GM12874 (cell line): ENCODE measurements around the gene MAN1A1.

Source experiments
- TF ChIP-seq, protein P1 (sequence below): IDR thresholded peaks from 2 replicates; pipeline ENCODE4 v1.5.1; 2011; ENCODE audit warnings: low read depth, mild to moderate bottlenecking, control low read depth, low read length, moderate library complexity; ENCODE audit not compliant: insufficient read depth

MAN1A1 gene

DNA sequence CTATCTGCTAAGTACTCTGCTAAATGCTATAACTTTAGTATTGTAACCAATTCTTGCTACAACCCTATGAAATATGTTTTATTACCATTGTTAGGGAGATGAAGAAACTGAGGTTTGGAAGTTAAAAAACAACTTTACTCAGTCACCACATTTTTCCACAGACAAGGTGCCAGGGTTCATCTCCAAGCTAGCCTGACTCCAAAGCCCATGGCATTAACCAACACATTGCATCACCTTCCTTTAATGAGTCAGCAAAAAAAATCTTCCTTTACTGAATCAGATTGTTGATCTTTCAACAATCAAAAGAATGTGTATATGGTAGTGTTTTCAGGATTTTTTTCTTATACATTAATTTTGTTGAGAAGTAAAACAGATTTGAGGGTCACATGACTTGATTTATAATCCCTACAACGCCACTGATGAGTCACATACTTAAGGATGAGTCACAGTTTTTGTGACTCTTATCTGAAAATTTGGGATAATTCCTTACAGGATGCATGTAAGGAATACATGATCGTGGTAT, 41.5 kb downstream of the MAN1A1 start:
- TF ChIP-seq, protein P1, sequence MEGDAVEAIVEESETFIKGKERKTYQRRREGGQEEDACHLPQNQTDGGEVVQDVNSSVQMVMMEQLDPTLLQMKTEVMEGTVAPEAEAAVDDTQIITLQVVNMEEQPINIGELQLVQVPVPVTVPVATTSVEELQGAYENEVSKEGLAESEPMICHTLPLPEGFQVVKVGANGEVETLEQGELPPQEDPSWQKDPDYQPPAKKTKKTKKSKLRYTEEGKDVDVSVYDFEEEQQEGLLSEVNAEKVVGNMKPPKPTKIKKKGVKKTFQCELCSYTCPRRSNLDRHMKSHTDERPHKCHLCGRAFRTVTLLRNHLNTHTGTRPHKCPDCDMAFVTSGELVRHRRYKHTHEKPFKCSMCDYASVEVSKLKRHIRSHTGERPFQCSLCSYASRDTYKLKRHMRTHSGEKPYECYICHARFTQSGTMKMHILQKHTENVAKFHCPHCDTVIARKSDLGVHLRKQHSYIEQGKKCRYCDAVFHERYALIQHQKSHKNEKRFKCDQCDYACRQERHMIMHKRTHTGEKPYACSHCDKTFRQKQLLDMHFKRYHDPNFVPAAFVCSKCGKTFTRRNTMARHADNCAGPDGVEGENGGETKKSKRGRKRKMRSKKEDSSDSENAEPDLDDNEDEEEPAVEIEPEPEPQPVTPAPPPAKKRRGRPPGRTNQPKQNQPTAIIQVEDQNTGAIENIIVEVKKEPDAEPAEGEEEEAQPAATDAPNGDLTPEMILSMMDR: no peak

DNA sequence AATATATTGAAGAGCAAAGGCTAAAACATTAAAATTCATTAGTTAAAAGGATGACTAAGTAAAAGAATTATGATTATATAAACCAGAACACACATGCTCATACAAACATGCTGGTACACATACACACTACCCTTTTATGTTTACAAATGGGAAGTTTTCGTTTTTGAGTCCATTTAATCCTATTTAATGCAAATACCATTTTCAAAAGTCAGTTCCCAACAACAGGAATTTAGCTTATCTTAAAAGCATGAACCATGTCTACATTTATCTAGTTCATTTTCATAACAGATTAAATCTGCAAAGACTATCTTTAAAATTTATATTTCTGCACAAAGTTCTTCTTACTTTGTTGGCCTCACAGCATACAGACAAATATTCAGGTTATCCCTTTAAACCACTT, 42.5 kb downstream of the MAN1A1 start:
- TF ChIP-seq, protein P1: no peak

DNA sequence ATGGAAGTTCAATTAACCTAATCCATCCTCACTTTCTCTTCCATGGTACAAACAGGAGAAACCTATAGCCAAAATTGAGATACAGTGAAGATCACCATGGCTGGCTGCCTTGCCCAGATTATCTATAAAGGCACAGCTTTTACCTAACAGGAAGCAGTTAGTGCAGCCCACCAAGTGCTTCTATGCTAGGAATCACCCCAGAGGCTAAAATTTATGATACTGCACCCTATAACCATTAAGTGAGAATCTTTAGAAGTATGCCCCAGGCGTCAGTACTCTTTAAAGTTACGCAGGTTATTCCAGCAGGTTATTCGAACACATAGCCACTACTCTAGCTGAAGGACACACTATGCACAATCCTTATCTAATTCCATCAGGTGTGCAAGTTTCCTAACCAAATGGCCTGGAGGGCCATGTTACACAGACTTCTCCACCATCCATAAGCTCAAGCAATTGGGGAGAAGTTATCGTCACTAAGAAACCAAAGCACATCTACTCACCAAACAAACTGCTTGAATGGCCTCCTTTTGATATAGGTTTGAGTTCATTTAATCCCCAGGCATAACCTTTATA, 43.1 kb downstream of the MAN1A1 start:
- TF ChIP-seq, protein P1: no peak

DNA sequence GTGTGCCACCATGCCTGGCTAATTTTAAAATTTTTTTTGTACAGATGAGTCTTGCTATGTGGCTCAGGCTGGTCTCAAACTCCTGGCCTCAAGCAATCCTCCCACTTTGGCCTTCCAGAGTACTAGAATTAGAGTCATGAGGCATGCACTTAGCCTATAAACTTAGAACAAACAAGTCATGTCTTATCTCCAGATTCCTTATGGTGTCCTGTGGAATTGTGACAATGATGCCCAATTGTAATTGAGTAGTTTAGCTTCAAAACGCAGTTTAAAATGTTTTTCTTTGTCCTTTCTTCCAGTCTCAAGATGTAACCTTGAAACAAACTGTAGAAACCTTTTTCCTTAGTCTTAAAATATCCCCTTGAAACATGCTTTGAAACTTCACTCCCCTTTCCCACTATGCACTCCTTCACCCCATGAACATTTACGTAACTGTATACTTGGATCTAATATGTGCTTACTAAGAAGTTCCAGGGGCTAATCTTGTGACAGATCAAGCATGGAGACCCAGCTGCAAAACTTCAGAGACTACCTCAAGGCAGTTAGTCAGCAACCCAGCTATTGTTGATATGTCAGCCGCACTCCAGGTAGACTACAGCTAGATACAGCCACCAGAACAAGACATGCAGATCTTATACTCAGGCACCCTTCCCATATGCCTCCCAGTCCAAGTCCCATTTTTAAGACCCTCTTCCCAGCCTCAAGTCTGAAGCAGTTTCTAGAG, 46.2 kb downstream of the MAN1A1 start:
- TF ChIP-seq, protein P1: no peak

DNA sequence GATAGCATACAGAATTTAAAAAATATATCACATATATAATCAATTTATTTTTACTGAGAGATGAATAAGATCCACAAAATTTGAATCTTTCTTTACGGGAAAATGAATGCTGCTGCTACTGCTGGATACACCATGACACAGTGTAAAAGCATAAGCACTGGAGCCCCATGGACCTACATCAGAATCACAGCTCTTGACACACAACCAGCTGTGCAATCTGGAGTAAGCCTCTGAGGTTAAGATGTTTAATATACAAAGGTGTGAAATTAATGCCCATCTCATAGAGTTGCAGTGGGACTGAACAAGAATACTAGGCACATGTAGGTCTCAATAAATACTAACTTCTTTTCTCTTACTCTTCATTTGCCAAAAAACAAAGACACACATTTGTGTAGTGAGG, 48.1 kb downstream of the MAN1A1 start:
- TF ChIP-seq, protein P1: no peak

DNA sequence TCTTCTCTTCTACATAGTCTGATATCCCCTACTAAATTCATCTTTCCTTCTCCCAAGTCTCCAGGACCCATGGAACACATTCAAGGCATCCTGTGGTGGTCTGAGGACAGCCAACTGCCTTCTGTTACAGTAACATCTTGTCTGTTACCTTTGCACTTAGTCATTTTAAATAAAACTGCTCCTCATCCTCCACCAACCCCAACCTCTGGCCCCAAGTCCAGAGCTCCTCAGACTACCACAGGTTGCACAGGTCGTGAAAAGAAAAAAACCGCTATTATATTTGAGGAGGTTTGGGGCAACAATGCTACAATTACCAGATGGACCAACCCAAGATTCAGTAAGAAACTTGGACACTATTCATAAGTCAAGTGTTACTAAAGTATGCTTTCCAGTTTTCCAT, 49.9 kb downstream of the MAN1A1 start:
- TF ChIP-seq, protein P1: no peak

DNA sequence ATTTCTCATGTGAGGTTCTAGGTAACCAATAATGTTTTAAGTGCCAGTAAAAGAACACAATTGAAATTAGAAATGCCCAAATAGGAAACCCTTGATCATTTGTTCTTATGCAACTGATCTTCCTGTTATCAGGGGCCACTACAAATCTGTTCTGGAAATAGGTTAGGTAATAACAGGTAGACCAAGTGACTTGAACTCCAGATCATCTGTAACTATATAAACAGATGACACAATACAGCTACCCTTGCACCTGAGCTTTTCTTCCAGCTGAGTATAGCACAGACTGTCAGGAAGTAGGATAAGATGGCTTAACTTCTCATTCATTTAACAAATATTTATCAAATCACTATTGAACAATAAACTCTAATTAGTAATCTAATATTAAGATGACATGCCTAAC, 52.5 kb downstream of the MAN1A1 start:
- TF ChIP-seq, protein P1: no peak
